GM12878 (cell line): ENCODE data around the gene CLBA1. TPM values are rescaled to one million over a fixed set of nuclear protein-coding genes. Genes with fewer than 3 reads are reported as not detected.

Experiments
- ATAC-seq: fragments of 200-7000 bp; cut with Tn5 transposase; 3 replicates; pipeline ENCODE4 v1.9.1; 2020; ENCODE audit warnings: mild to moderate bottlenecking, moderate library complexity
- BruUV-seq: library from RNA; stranded (reverse); fragments of 400-500 nt; replicated peaks from 2 replicates; lab custom pipeline; 2021; lab: Mats Ljungman, UMichigan
- CTCF ChIA-PET: fragments of 300-600 bp; sonication (Branson Sonifier 250); formaldehyde crosslinking; extraction: SDS; loops from one replicate; lab custom pipeline; 2021; ENCODE audit warnings: inconsistent platforms; lab: Yijun Ruan, JAX
- POLR2A ChIA-PET: fragments of 350-600 bp; formaldehyde crosslinking; extraction: SDS; loops from one replicate; lab custom pipeline; 2021; ENCODE audit warnings: inconsistent platforms; lab: Charles Lee
- RAD21 ChIA-PET: fragments of 300-600 bp; sonication (Branson Sonifier 250); formaldehyde crosslinking; loops from one replicate; lab custom pipeline; 2023; ENCODE audit warnings: antibody characterized with exemption; ENCODE audit not compliant: unreplicated experiment; lab: Charles Lee
- SMC1A ChIA-PET: fragments of 300-600 bp; sonication (Branson Sonifier 250); formaldehyde crosslinking; loops from one replicate; lab custom pipeline; 2023; ENCODE audit not compliant: unreplicated experiment, uncharacterized antibody; lab: Charles Lee
- DNase-seq: peaks from one replicate; pipeline ENCODE4 v3.0.0-alpha.2; 2011; ENCODE audit warnings: low read depth, low spot score
- FAIRE-seq: peaks from 3 replicates; lab custom pipeline; 2011; peaks lifted over from hg19 to GRCh38; lab: Jason Lieb, UNC
- H2AFZ ChIP-seq: 2 replicates; pipeline ENCODE4 v1.6.0; 2011; ENCODE audit warnings: low read depth, low read length, control low read depth; ENCODE audit not compliant: control insufficient read depth
- H3K27ac ChIP-seq: 2 replicates; pipeline ENCODE4 v1.5.1; 2011; ENCODE audit warnings: control low read depth; ENCODE audit not compliant: control insufficient read depth, insufficient read depth
- H3K27me3 ChIP-seq, 2 experiments: replicated peaks in 1 of 2; 2 replicates each; pipeline versions ENCODE4 v1.6.0 to v1.6.1; 2011; ENCODE audit warnings: low read length in 1 of 2; ENCODE audit not compliant: control insufficient read depth in 2 of 2, insufficient read depth in 2 of 2
- H3K36me3 ChIP-seq, 2 experiments: 2 replicates each; pipeline ENCODE4 v1.5.1; 2011; ENCODE audit warnings: low read length in 1 of 2; ENCODE audit not compliant: control insufficient read depth in 2 of 2, insufficient read depth in 2 of 2
- H3K4me1 ChIP-seq: 2 replicates; pipeline ENCODE4 v1.6.1; 2011; ENCODE audit warnings: mild to moderate bottlenecking, low read length, moderate library complexity, mixed read lengths; ENCODE audit not compliant: control insufficient read depth, insufficient read depth
- H3K4me2 ChIP-seq: 2 replicates; pipeline ENCODE4 v1.6.0; 2011; ENCODE audit warnings: control low read depth; ENCODE audit not compliant: control insufficient read depth, insufficient read depth
- H3K4me3 ChIP-seq: fragments of 200-600 bp; sonication (generic); 2 replicates; pipeline ENCODE4 v1.5.1; 2016
- H3K79me2 ChIP-seq: 2 replicates; pipeline ENCODE4 v1.6.0; 2011; ENCODE audit warnings: low read length; ENCODE audit not compliant: control insufficient read depth, insufficient read depth
- H3K9ac ChIP-seq: 2 replicates; pipeline ENCODE4 v1.8.0; 2011; ENCODE audit warnings: low read length, control low read depth, mixed read lengths; ENCODE audit not compliant: control insufficient read depth, insufficient read depth
- H3K9me3 ChIP-seq: replicated peaks from 3 replicates; pipeline ENCODE4 v1.5.1; 2011; ENCODE audit warnings: mild to moderate bottlenecking, low read length; ENCODE audit not compliant: control insufficient read depth, insufficient read depth
- H4K20me1 ChIP-seq: 2 replicates; pipeline ENCODE4 v1.6.0; 2011; ENCODE audit not compliant: control insufficient read depth, insufficient read depth
- ASH2L ChIP-seq: fragments of 300-600, 200-600 bp; sonication (generic); IDR thresholded peaks from 2 replicates; pipeline ENCODE4 v1.6.1; 2017; ENCODE audit warnings: low read depth, mild to moderate bottlenecking, borderline replicate concordance
- CHD2 ChIP-seq: IDR thresholded peaks from 2 replicates; pipeline ENCODE4 v1.6.1; 2011; ENCODE audit warnings: low read depth, low read length, improper control_type of control experiment, borderline replicate concordance
- CREM ChIP-seq: IDR thresholded peaks from 2 replicates; pipeline ENCODE4 v1.6.1; 2014; ENCODE audit warnings: antibody characterized with exemption, low read depth
- CTCF ChIP-seq, 3 experiments: IDR thresholded peaks in 2 of 3; conservative IDR thresholded peaks in 1 of 3; 2 replicates each; pipeline ENCODE4 v1.5.1; 2011; ENCODE audit warnings: low read depth in 3 of 3, low read length in 3 of 3, mild to moderate bottlenecking in 3 of 3, control low read depth in 2 of 3, moderate library complexity in 2 of 3, inconsistent platforms in 1 of 3, mixed read lengths in 1 of 3; ENCODE audit not compliant: control insufficient read depth in 2 of 3, insufficient read depth in 1 of 3; ENCODE audit errors: extremely low read depth in 1 of 3
- ELK1 ChIP-seq: IDR thresholded peaks from 2 replicates; pipeline ENCODE4 v1.6.1; 2012; ENCODE audit warnings: low read depth, low read length, improper control_type of control experiment
- ETV6 ChIP-seq, 2 experiments: fragments of 450-650 bp in 1 of 2; IDR thresholded peaks in 1 of 2; conservative IDR thresholded peaks in 1 of 2; 2 replicates each; pipeline ENCODE4 v1.6.1; 2014; ENCODE audit warnings: antibody characterized with exemption in 1 of 2, borderline replicate concordance in 1 of 2, low read depth in 1 of 2, mild to moderate bottlenecking in 1 of 2, moderate library complexity in 1 of 2
- GATAD2B ChIP-seq: fragments of 450-650 bp; conservative IDR thresholded peaks from 2 replicates; pipeline ENCODE4 v1.6.1; 2017; ENCODE audit warnings: low read depth, mild to moderate bottlenecking, moderate library complexity
- HDAC2 ChIP-seq: fragments of 200-600 bp; sonication (generic); IDR thresholded peaks from 2 replicates; pipeline ENCODE4 v1.6.1; 2017
- JUNB ChIP-seq: IDR thresholded peaks from 2 replicates; pipeline ENCODE4 v1.6.1; 2016; ENCODE audit warnings: antibody characterized with exemption, mild to moderate bottlenecking
- KDM1A ChIP-seq: fragments of 200-600 bp; sonication (generic); IDR thresholded peaks from 2 replicates; pipeline ENCODE4 v1.6.1; 2016; ENCODE audit warnings: borderline replicate concordance
- KLF5 ChIP-seq: fragments of 450-650 bp; IDR thresholded peaks from 2 replicates; pipeline ENCODE4 v1.6.1; 2014; ENCODE audit warnings: mild to moderate bottlenecking; ENCODE audit not compliant: partially characterized antibody
- NRF1 ChIP-seq: conservative IDR thresholded peaks from 2 replicates; pipeline ENCODE4 v1.6.1; 2011; ENCODE audit warnings: mild to moderate bottlenecking, low read depth, low read length, improper control_type of control experiment
- POLR2A ChIP-seq: IDR thresholded peaks from 2 replicates; pipeline ENCODE4 v1.6.1; 2011; ENCODE audit warnings: low read depth, mild to moderate bottlenecking, low read length
- RAD51 ChIP-seq: fragments of 450-650 bp; IDR thresholded peaks from 2 replicates; pipeline ENCODE4 v1.6.1; 2016; ENCODE audit warnings: moderate library complexity, mild to moderate bottlenecking, inconsistent platforms
- SMARCA5 ChIP-seq: fragments of 450-650 bp; IDR thresholded peaks from 2 replicates; pipeline ENCODE4 v1.6.1; 2017; ENCODE audit warnings: mild to moderate bottlenecking
- SP1 ChIP-seq: IDR thresholded peaks from one replicate; pipeline ENCODE4 v1.6.1; 2011; ENCODE audit warnings: low read depth, low read length
- SREBF1 ChIP-seq: IDR thresholded peaks from 2 replicates; pipeline ENCODE4 v1.6.1; 2012; ENCODE audit warnings: mild to moderate bottlenecking, low read length
- YY1 ChIP-seq: IDR thresholded peaks from 2 replicates; pipeline ENCODE4 v1.6.1; 2011; ENCODE audit warnings: low read depth, mild to moderate bottlenecking, low read length
- ZNF217 ChIP-seq: fragments of 450-650 bp; IDR thresholded peaks from 2 replicates; pipeline ENCODE4 v1.6.1; 2017; ENCODE audit warnings: antibody characterized with exemption, mild to moderate bottlenecking
- ZNF687 ChIP-seq: fragments of 450-650 bp; IDR thresholded peaks from 2 replicates; pipeline ENCODE4 v1.6.1; 2017; ENCODE audit warnings: mild to moderate bottlenecking, moderate library complexity
- WGBS: methylation state at CpG from one replicate; pipeline ENCODE4 v1.1.6; 2016; ENCODE audit warnings: low lambda C conversion rate; ENCODE audit not compliant: insufficient replicate concordance, insufficient coverage; ENCODE audit errors: missing lambda C conversion rate; 5-methylcytosine and 5-hydroxymethylcytosine counted together
- in situ Hi-C: fragments of 300-500 bp; cut with MboI; formaldehyde crosslinking; loops from 9 replicates; pipeline ENCODE4 v1.14.3; 2018; ENCODE audit warnings: mixed read lengths
- intact Hi-C: fragments of 100-400 bp; cut with micrococcal nuclease; formaldehyde crosslinking; loops from one replicate; pipeline ENCODE4 v1.14.2; 2022; ENCODE audit not compliant: unreplicated experiment
- polyA plus RNA-seq, 11 experiments: library from polyadenylated mRNA; depleted of rRNA in 4 of 11; unstranded in 6 of 11; stranded (reverse) in 5 of 11; fragments of >200 nt; fragmentation: Nextera tagmentation in 4 of 11; fragmentation: Illumina TruSeq in 1 of 11; extraction: Ambion mirVana in 4 of 11; extraction: Trizol in 1 of 11; gene quantifications; 1 replicate in 1 of 11; 2 replicates in 10 of 11; pipeline versions ENCODE4 v1.2.1 to v1.2.3, GENCODE V29; 2011 to 2016; ENCODE audit warnings: inconsistent platforms in 2 of 11, missing spikeins in 2 of 11, low read depth in 1 of 11
- total RNA-seq, 4 experiments: library from RNA; depleted of rRNA in 3 of 4; stranded (reverse); fragments of >200 nt in 3 of 4; fragmentation: Illumina TruSeq in 1 of 4; extraction: Trizol in 1 of 4; gene quantifications; 2 replicates each; pipeline versions ENCODE4 v1.2.1 to v1.2.3, GENCODE V29; 2013 to 2021

CLBA1 gene
- total and polyA plus RNA-seq, 10 of the 15 experiments (the other 5 are each of a cell fraction or from before 2014, with no cell fraction given) = 0.07 to 1.1 (median 0.62) TPM; not detected in 1

GRCh38 chr14:104996032-104996431 lies 10.4 kb downstream of the CLBA1 start (continued):
- TF ChIP-seq NRF1 (no peak), JUNB (no peak), ZNF687 (no peak), CHD2 (no peak), RAD51 (no peak), GATAD2B (no peak), ZNF217 (no peak), SP1 (no peak)

GRCh38 chr14:104996483-104996882 lies 10.9 kb downstream of the CLBA1 start:
- ChIA-PET CTCF (interaction anchor here (1.4 kb wide), 1 partner anchor 12 kb away, joined by 3 read pairs; no protein-coding TSS in a partner anchor), POLR2A (no interaction called here), RAD21 (no interaction called here), SMC1A (no interaction called here)
- Histone ChIP-seq H3K79me2 (no peaks in the 10 kb centered on the region), H3K36me3 (no peaks in the 10 kb centered on the region), H4K20me1 (no peaks in the 10 kb centered on the region), H3K4me3 (no peak overlapping the region), H3K27me3 (no peaks in the 10 kb centered on the region), H3K4me1 (no peaks in the 10 kb centered on the region), H3K27ac (no peak overlapping the region), H3K9ac (no peak overlapping the region), H3K9me3 (no peaks in the 10 kb centered on the region), H2AFZ (no peak overlapping the region), H3K4me2 (no peak overlapping the region)
- BruUV-seq = no TSS peak
- DNase-seq = no peak
- 93% methylated on average over 13 of the region's 13 CpGs for WGBS
- ATAC-seq = no peak
- FAIRE-seq = no peak
- intact Hi-C loops = no loop called here
- in situ Hi-C loops = no loop called here
- TF ChIP-seq CREM = no peak
- no peak for TF ChIP-seq YY1
- no peak for TF ChIP-seq ETV6 (conservative IDR thresholded peaks at IDR 0.05 in 1 of 2, IDR thresholded peaks at IDR 0.05 in 1 of 2; ENCODE audit: borderline replicate concordance in 1 of 2, low read depth in 1 of 2)
- TF ChIP-seq SREBF1 = no peak
- TF ChIP-seq CTCF (IDR thresholded peaks at IDR 0.05 in 2 of 3, conservative IDR thresholded peaks at IDR 0.05 in 1 of 3; ENCODE audit: control insufficient read depth in 2 of 3, extremely low read depth in 1 of 3, insufficient read depth in 1 of 3, low read depth in 3 of 3, low read length in 3 of 3) = no peak
- no peak for TF ChIP-seq HDAC2
- TF ChIP-seq SMARCA5 = no peak
- TF ChIP-seq ASH2L = no peak
- no peak for TF ChIP-seq KDM1A
- TF ChIP-seq ELK1 = no peak
- TF ChIP-seq KLF5 = no peak
- TF ChIP-seq POLR2A = no peak
